Fibroblast of villous mesenchyme (primary cell): ENCODE results near the gene PRM3. TPM values are rescaled to one million over a fixed set of nuclear protein-coding genes. Genes with fewer than 3 reads are reported as not detected.

Experiments used
- DNase-seq: peaks from one replicate; pipeline ENCODE4 v3.0.0-alpha.2; 2010; ENCODE audit warnings: low read depth
- H3K4me3 ChIP-seq: 2 replicates; pipeline ENCODE4 v1.5.1; 2011; ENCODE audit warnings: low read depth, mild to moderate bottlenecking, low read length
- CTCF ChIP-seq: IDR thresholded peaks from 2 replicates; pipeline ENCODE4 v1.5.1; 2012; ENCODE audit warnings: low read depth, mild to moderate bottlenecking, low read length; ENCODE audit not compliant: insufficient read depth
- total RNA-seq: library from RNA; depleted of rRNA; stranded (reverse); fragments of >200 nt; gene quantifications from 2 replicates; pipeline ENCODE4 v1.2.3, GENCODE V29; 2012

The PRM3 gene
- total RNA-seq, 1 donor: not detected

- no peak for TF ChIP-seq CTCF
- no peak overlapping the region for H3K4me3 ChIP-seq
- DNase-seq: no peak
These were observed 24.9 kb upstream of the PRM3 start for GRCh38 chr16:11298143-11298900.

- peak overlapping the region; percentile 12 for H3K4me3 ChIP-seq
- no peak for TF ChIP-seq CTCF
- peak; percentile 90 for DNase-seq
These were observed 24.2 kb upstream of the PRM3 start for GRCh38 chr16:11297492-11298142.

GRCh38 chr16:11296706-11297491 is 23.5 kb upstream of the PRM3 start:
- H3K4me3 ChIP-seq: peak overlapping the region; percentile 12
- peak; percentile 91 for DNase-seq
- TF ChIP-seq CTCF: no peak

- DNase-seq: no peak
- TF ChIP-seq CTCF: no peak
- no peak overlapping the region for H3K4me3 ChIP-seq
These were observed 22.9 kb upstream of the PRM3 start for GRCh38 chr16:11296351-11296705.

GRCh38 chr16:11295672-11296071 is 22.2 kb upstream of the PRM3 start:
- TF ChIP-seq CTCF: no peak
- H3K4me3 ChIP-seq: no peak overlapping the region
- DNase-seq: no peak

GRCh38 chr16:11292076-11292748 is 18.8 kb upstream of the PRM3 start:
- no peak for DNase-seq
- no peak for TF ChIP-seq CTCF
- no peak overlapping the region for H3K4me3 ChIP-seq
